ENCODE results near the gene FOXJ2. TPM values are rescaled to one million over a fixed set of nuclear protein-coding genes. Genes with fewer than 3 reads are reported as not detected.

FOXJ2 gene
- total RNA-seq, 1 experiment from 2014 or later = 5.5 TPM

GRCh38 chr12:8080120-8080519 is 47.6 kb downstream of the FOXJ2 start:
- H4K91ac ChIP-seq (ENCODE audit: insufficient read length, low read depth, low read length) = no peak overlapping the region
- Mint-ChIP-seq H3K4me3 (no peak overlapping the region), H3K27me3 (ENCODE audit: low read depth) (no peaks in the 10 kb centered on the region), H3K9me3 (no peaks in the 10 kb centered on the region), H3K36me3 (ENCODE audit: insufficient read depth in 1 of 3, low read depth in 3 of 3) (peaks cover 0 to under 1% (median 0%) of the 10 kb centered on the region in 3 experiments; a peak in 1 of 7 replicates), H3K27ac (peak overlapping the region in 1 of 3 experiments; percentile 22; a peak in 1 of 7 replicates), H3K4me1 (peaks cover 27 to 29% of the 10 kb centered on the region in 2 experiments)
- no peak overlapping the region for H2BK20ac ChIP-seq (ENCODE audit: low read depth, low read length, poor library complexity, severe bottlenecking)
- no peak overlapping the region for H4K5ac ChIP-seq (ENCODE audit: insufficient read length, low read depth, low read length)
- no peaks in the 10 kb centered on the region for H4K20me1 ChIP-seq (ENCODE audit: control insufficient read depth, insufficient read depth, insufficient read length)
- peaks cover 9% of the 10 kb centered on the region for H3K23me2 ChIP-seq (ENCODE audit: insufficient read length, low read depth, low read length, poor library complexity, severe bottlenecking)
- H3K9ac ChIP-seq (ENCODE audit: extremely low read depth, insufficient read length, low read length) = no peak overlapping the region
- no peak overlapping the region for H3K4ac ChIP-seq (ENCODE audit: low read depth, low read length)
- H3K4me1 ChIP-seq (ENCODE audit: insufficient read depth, low read length) = no peaks in the 10 kb centered on the region; the same call in 1 of the 2 replicates
- no peak overlapping the region for H2AK5ac ChIP-seq (ENCODE audit: insufficient read length, low read length)
- TF ChIP-seq, protein P1, sequence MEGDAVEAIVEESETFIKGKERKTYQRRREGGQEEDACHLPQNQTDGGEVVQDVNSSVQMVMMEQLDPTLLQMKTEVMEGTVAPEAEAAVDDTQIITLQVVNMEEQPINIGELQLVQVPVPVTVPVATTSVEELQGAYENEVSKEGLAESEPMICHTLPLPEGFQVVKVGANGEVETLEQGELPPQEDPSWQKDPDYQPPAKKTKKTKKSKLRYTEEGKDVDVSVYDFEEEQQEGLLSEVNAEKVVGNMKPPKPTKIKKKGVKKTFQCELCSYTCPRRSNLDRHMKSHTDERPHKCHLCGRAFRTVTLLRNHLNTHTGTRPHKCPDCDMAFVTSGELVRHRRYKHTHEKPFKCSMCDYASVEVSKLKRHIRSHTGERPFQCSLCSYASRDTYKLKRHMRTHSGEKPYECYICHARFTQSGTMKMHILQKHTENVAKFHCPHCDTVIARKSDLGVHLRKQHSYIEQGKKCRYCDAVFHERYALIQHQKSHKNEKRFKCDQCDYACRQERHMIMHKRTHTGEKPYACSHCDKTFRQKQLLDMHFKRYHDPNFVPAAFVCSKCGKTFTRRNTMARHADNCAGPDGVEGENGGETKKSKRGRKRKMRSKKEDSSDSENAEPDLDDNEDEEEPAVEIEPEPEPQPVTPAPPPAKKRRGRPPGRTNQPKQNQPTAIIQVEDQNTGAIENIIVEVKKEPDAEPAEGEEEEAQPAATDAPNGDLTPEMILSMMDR (conservative IDR thresholded peaks at IDR 0.05) = no peak
- peaks cover 4% of the 10 kb centered on the region for H3K79me1 ChIP-seq (ENCODE audit: insufficient read depth, low read depth, low read length, poor library complexity, severe bottlenecking)
- H3K79me2 ChIP-seq (ENCODE audit: insufficient read depth, low read length) = peaks cover 4% of the 10 kb centered on the region; the same call in 1 of the 2 replicates
- no peak overlapping the region for H3K56ac ChIP-seq (ENCODE audit: insufficient read length, low read depth, low read length)
- H2BK120ac ChIP-seq (ENCODE audit: low read depth, low read length, poor library complexity, severe bottlenecking) = no peak overlapping the region
- H3K18ac ChIP-seq (ENCODE audit: insufficient read length, low read depth, low read length) = no peak overlapping the region
- no peak overlapping the region for H2BK5ac ChIP-seq (ENCODE audit: insufficient read length, low read length)
- H4K8ac ChIP-seq (replicated peaks; ENCODE audit: insufficient read length, low read depth, low read length) = no peak overlapping the region
- no peak overlapping the region for H2BK12ac ChIP-seq (ENCODE audit: insufficient read length, low read depth, low read length)
- no peak overlapping the region for H3T11ph ChIP-seq (ENCODE audit: low read length)
- no peak for DNase-seq
- no peak overlapping the region for H3K4me2 ChIP-seq (ENCODE audit: insufficient read depth, insufficient read length, low read length)
- H3K23ac ChIP-seq (ENCODE audit: insufficient read length, low read depth, low read length) = no peak overlapping the region
- H3K9me3 ChIP-seq (ENCODE audit: control insufficient read depth, low read depth, low read length) = no peaks in the 10 kb centered on the region
- H3K27ac ChIP-seq (ENCODE audit: insufficient read length, low read depth, low read length) = no peak overlapping the region
- H2AFZ ChIP-seq (ENCODE audit: low read length) = no peak overlapping the region
- no peaks in the 10 kb centered on the region for H3K27me3 ChIP-seq (ENCODE audit: insufficient read depth, low read length)
- H3K14ac ChIP-seq (ENCODE audit: insufficient read depth, low read length) = no peak overlapping the region
- H2BK15ac ChIP-seq (ENCODE audit: low read depth, low read length) = no peak overlapping the region

Measured in H9 (cell line).